ENCODE measurements around the gene TCF12. TPM values are rescaled to one million over a fixed set of nuclear protein-coding genes. Genes with fewer than 3 reads are reported as not detected.

Gene TCF12
- total and polyA plus RNA-seq, 2 donors (not counting 3 experiments of a cell fraction or from before 2014, with no cell fraction given) = 72.1 to 133 TPM

GRCh38 chr15:57324944-57325679, 406.7 kb downstream of the TCF12 start:
- no peaks in the 10 kb centered on the region for H3K79me2 ChIP-seq (ENCODE audit: control insufficient read depth, insufficient read depth, low read length)
- H3K27me3 ChIP-seq (ENCODE audit: control insufficient read depth in 2 of 2, insufficient read depth in 2 of 2, low read length in 2 of 2) = no peaks in the 10 kb centered on the region
- H3K4me3 ChIP-seq (replicated peaks in 1 of 3; ENCODE audit: insufficient read depth in 1 of 3, low read depth in 1 of 3, low read length in 3 of 3) = no peak overlapping the region
- no peaks in the 10 kb centered on the region for H3K9me3 ChIP-seq (replicated peaks; ENCODE audit: control insufficient read depth, insufficient read depth, low read length)
- no peak for TF ChIP-seq MYC (IDR thresholded peaks at IDR 0.05; ENCODE audit: low read depth, low read length)
- TF ChIP-seq EZH2 (IDR thresholded peaks at IDR 0.05; ENCODE audit: borderline replicate concordance, low read depth, low read length, severe bottlenecking) = no peak
- no peak for TF ChIP-seq GATA2 (IDR thresholded peaks at IDR 0.05; ENCODE audit: insufficient read depth, insufficient read length, low read depth, low read length)
- TF ChIP-seq POLR2A (IDR thresholded peaks at IDR 0.05; ENCODE audit: low read depth, low read length) = no peak
- TF ChIP-seq JUN (IDR thresholded peaks at IDR 0.05; ENCODE audit: borderline replicate concordance, insufficient read depth, insufficient read length, low read depth) = no peak
- no peak for TF ChIP-seq MAX (IDR thresholded peaks at IDR 0.05; ENCODE audit: insufficient read depth, insufficient read length)
- no peak for TF ChIP-seq FOS (IDR thresholded peaks at IDR 0.05; ENCODE audit: borderline replicate concordance, insufficient read depth, low read length)
- TF ChIP-seq POLR2AphosphoS5 (IDR thresholded peaks at IDR 0.05; ENCODE audit: insufficient read depth, low read depth, low read length) = no peak
- no peak for TF ChIP-seq CTCF (IDR thresholded peaks at IDR 0.05; ENCODE audit: extremely low read depth in 1 of 2, insufficient read depth in 1 of 2, low read depth in 1 of 2, low read length in 2 of 2)
- no peak overlapping the region for H2AFZ ChIP-seq (ENCODE audit: low read depth, low read length)
- H3K27ac ChIP-seq (ENCODE audit: insufficient read depth, low read depth, low read length) = no peak overlapping the region
- no TSS peak for BruUV-seq (replicated peaks)
- FAIRE-seq (no peak), DNase-seq (ENCODE audit: low read depth, low spot score) (no peak)
- H4K20me1 ChIP-seq (replicated peaks; ENCODE audit: control insufficient read depth, extremely low read depth, insufficient read depth, low read length) = no peaks in the 10 kb centered on the region
- no peaks in the 10 kb centered on the region for H3K9me1 ChIP-seq (replicated peaks; ENCODE audit: control insufficient read depth, extremely low read depth, insufficient read depth, low read length)
- intact Hi-C loops (cut with micrococcal nuclease) = no loop called here
- H3K4me2 ChIP-seq (ENCODE audit: insufficient read depth, low read length) = no peak overlapping the region
- dilution Hi-C loops (cut with MboI; ENCODE audit: extremely low pct_ligation_motif_present, low sequenced_read_pairs) = loop anchor here (25.0 kb wide), 1 partner anchor 212 kb away; no protein-coding TSS in a partner anchor
- H3K4me1 ChIP-seq (ENCODE audit: control insufficient read depth, extremely low read depth, insufficient read depth, low read length) = peaks cover 35% of the 10 kb centered on the region
- no peaks in the 10 kb centered on the region for H3K36me3 ChIP-seq (ENCODE audit: control insufficient read depth in 2 of 2, extremely low read depth in 1 of 2, insufficient read depth in 2 of 2, low read length in 2 of 2)
- H3K9ac ChIP-seq (replicated peaks; ENCODE audit: extremely low read depth, insufficient read depth, low read length) = no peak overlapping the region
- POLR2A ChIA-PET = interaction anchor here (0.7 kb wide), 1 partner anchor 10 kb away, joined by 6 read pairs; no protein-coding TSS in a partner anchor
- CTCF ChIA-PET = interaction anchor here (0.6 to 1.4 kb wide), 2 partner anchors 9 to 121 kb away, joined by 3 to 4 read pairs; no protein-coding TSS in a partner anchor
